GM12873 (cell line): Measurements from ENCODE around the gene ELF4.

Source experiments
- TF ChIP-seq, protein P1 (sequence below): IDR thresholded peaks from 2 replicates; pipeline ENCODE4 v1.5.1; 2012; ENCODE audit warnings: low read depth, mild to moderate bottlenecking, moderate library complexity, low read length, control low read depth; ENCODE audit not compliant: insufficient read depth; ENCODE audit errors: missing control alignments

Gene ELF4

DNA sequence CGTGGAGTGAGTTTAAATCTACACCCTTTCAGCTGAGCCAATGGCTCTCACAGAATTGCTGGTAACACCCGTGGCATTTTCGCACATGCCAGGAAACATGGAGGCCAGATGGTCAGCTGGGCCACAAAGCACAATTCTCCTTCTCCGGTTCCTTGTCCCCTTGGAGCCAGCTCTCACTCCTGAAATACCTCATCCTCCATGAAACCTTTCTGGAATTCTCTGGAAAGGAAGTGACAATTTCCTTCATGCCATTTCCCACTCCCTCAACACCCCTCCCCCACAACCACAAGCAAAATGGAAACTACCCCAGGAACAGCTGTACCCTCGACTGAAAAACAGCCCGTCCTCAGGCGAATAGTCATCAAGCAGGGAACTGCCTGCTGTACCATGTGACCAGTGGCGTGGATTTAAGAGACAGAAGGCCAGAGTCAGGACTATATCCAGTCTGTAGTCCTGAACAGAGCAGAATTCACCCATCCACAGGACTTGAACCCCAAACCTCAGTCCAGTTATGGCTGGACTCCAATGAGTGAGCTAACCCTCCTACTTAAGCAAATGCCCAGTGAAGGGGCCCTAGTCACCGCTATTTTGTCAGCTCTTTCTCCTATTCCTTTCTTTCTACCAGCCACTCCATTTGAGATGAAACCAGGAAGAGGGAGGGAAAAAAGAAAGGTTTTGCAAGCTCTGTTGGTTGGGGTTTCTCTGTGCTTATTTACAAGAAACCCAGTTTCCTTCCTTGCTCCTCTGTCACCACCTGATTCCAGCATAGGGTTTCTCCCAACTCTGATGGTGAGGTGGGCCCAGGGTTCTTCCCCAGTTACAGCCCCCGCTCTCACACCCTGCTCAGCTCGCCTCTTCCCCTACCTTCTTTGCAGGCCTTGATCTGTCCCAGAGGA is 24.5 kb downstream of the ELF4 start:
- TF ChIP-seq, protein P1, sequence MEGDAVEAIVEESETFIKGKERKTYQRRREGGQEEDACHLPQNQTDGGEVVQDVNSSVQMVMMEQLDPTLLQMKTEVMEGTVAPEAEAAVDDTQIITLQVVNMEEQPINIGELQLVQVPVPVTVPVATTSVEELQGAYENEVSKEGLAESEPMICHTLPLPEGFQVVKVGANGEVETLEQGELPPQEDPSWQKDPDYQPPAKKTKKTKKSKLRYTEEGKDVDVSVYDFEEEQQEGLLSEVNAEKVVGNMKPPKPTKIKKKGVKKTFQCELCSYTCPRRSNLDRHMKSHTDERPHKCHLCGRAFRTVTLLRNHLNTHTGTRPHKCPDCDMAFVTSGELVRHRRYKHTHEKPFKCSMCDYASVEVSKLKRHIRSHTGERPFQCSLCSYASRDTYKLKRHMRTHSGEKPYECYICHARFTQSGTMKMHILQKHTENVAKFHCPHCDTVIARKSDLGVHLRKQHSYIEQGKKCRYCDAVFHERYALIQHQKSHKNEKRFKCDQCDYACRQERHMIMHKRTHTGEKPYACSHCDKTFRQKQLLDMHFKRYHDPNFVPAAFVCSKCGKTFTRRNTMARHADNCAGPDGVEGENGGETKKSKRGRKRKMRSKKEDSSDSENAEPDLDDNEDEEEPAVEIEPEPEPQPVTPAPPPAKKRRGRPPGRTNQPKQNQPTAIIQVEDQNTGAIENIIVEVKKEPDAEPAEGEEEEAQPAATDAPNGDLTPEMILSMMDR, result no peak

DNA sequence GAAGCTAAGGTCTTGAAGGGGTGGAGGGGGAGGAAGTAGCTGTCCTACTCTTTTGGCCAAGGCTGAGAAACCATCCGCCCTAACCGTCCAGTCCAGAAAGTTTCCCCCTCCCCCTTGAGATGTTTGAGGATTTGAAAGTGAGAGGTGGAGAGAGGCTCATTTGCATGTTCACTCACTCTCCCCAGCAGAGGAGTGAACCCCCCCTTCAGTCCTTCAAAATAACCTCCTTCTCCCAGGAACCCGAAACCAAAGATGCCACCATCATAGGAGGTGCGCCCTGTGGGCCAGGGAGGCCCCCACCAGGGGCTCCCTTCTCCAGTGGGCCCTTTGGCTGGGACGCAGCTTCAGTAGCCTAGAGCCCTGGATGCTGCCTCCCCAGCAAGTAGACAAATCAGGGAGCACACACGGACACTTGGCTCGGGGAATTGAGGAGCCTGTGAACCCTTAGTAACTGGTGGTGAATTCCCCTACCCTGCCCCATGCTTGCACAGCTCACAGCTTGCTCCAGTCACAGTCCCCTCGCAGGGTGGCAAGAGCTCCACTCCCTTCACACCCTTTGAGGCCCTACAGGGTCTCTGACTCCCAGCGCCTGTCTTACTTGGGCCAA is 25.6 kb downstream of the ELF4 start:
- TF ChIP-seq, protein P1, result peak; percentile 7

GRCh38 chrX:130083656-130084382 is 26.5 kb downstream of the ELF4 start:
- TF ChIP-seq, protein P1, result no peak

DNA sequence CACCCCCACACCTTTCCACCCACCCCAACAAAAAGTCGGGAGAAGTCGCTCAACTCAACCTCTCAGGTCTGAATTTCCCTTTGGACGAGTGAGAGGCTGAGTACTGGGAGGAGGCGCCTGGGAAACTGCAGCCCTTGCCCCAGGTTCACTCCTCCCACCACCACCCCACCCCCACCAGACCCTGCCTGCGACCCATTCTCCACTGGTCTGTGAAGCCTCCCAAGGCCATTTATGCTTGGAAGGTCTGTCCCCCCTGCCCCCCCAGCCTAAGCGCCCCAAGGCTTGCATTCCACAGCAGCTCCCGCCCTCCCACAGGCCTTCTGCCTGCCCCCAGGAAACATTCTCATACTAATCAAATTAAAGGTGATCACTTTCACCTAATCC is 27.2 kb downstream of the ELF4 start:
- TF ChIP-seq, protein P1, result no peak

DNA sequence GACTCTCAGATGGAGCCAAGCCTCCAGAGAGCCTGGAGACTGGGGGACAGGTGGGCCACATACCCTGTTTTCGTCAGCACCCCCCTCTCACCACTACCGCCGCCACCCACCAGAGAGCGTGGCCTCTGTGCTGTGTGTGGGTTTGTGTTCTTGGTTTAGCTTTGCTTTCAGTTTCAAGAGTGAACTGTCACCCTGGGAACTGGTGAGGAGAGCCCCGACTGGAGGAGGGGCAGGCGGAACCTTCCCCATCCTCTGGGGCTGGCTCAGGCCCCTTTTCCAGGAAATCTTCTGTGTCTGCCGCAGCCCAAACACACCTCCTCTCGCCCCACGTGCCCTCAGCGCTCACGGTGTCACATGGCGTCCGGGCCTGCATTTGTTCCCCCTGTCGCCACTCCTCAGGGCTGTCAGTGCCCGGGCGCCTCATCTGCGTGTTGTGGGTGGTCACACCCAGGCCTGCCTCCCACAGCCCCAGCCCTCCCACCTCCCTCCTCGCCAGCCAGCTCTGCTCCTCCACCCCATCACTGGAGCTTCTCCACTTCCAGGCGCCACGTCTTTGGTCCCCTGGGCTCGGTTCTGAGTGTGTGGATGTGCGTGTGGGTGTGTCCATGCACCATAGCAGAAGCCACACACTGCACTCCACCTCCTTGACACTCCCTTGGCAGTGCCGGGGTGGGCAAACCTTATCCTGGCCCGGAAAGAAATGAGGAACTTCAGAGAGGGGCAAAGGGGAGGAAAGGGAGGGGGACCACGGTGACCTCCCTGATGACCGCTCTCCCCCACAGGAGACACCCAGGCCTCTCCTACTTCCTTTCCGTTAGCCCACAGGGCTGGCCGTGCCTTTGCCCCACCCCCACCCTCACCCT is 27.8 kb downstream of the ELF4 start:
- TF ChIP-seq, protein P1, result peak; percentile 64

DNA sequence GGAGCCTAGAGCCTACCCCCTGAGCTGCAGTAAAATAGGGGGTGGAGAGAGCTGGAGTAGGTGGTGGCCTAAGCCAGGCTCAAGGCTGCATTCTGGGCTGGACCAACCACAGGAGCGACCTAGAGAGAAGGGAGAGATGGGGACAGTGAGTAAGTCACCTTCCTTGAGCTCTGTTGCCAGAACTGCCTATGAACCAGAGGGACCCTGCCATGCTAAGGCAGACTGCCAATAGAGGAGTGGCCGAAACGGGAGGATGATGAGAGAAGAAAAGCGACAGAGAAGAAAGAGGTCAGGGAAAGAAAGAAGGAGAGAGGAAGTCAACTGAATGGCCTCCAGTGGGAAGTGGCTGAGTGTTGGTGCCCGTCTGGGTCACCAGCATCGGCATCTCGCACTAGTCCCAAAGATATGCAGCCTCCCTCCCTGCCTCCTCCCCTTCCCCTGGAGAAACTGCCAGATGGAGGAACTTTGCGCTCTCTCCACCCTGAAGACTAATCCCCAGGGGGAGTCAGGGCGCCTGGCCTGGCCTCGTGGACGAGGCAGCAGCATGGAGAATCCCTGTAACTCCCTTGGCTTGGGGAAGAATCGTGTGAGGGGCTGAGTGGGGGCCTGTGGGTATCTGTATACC is 28.8 kb downstream of the ELF4 start:
- TF ChIP-seq, protein P1, result no peak
